VCaP (cell line): ENCODE data around the gene ARID3C.

Experiments used
- H3K27ac ChIP-seq: fragments of 450-650 bp; 2 replicates; pipeline ENCODE4 v1.5.1; 2017
- TF ChIP-seq, protein P1 (sequence below): fragments of 450-650 bp; conservative IDR thresholded peaks from 2 replicates; pipeline ENCODE4 v1.5.1; 2017; ENCODE audit warnings: mild to moderate bottlenecking, moderate library complexity

Gene ARID3C

DNA sequence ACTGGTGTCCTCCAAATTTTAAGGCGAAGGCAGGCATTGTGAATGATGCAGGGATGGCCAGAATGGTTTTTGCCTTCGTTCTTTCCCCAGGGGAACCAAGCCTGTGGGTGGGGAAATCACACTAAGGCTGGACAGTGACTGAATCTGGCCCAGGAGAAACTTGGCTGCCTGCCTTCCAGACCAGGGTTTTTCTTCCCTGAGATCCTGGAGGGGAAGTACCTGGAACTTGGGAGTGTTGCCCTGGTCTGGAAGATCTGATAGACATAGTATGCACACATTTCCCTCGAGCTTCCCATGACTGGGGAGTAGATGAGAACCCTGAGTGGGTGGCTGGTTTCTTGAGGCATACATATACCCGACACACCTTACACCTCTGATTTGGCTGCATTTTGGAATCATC, 22.5 kb upstream of the ARID3C start:
- H3K27ac ChIP-seq = peak overlapping the region; percentile 76

DNA sequence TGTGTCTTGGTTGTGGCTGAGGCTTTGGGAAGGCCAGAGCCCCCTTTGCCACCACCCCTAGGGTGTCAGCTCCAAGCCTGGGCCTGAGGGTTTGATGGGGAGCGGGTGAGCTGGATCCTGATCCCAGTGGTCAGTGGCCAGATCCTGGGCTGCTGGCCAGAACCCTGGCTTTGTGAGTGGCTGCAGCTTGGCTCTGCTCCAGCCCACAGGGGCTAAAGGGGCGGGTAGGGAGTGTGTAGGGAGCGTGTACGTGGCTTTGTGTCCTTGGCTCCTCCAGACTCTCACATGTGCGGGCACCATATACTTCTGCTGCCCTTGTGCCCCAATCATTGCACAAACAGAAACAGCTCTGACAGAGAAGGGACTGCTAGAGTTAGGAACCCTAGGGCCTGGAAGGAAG, 21.9 kb upstream of the ARID3C start:
- TF ChIP-seq, protein P1, sequence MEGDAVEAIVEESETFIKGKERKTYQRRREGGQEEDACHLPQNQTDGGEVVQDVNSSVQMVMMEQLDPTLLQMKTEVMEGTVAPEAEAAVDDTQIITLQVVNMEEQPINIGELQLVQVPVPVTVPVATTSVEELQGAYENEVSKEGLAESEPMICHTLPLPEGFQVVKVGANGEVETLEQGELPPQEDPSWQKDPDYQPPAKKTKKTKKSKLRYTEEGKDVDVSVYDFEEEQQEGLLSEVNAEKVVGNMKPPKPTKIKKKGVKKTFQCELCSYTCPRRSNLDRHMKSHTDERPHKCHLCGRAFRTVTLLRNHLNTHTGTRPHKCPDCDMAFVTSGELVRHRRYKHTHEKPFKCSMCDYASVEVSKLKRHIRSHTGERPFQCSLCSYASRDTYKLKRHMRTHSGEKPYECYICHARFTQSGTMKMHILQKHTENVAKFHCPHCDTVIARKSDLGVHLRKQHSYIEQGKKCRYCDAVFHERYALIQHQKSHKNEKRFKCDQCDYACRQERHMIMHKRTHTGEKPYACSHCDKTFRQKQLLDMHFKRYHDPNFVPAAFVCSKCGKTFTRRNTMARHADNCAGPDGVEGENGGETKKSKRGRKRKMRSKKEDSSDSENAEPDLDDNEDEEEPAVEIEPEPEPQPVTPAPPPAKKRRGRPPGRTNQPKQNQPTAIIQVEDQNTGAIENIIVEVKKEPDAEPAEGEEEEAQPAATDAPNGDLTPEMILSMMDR = no peak
- H3K27ac ChIP-seq = peak overlapping the region; percentile 76

More for the DNA sequence above, 22.5 kb upstream of the ARID3C start:
- TF ChIP-seq, protein P1 = no peak

DNA sequence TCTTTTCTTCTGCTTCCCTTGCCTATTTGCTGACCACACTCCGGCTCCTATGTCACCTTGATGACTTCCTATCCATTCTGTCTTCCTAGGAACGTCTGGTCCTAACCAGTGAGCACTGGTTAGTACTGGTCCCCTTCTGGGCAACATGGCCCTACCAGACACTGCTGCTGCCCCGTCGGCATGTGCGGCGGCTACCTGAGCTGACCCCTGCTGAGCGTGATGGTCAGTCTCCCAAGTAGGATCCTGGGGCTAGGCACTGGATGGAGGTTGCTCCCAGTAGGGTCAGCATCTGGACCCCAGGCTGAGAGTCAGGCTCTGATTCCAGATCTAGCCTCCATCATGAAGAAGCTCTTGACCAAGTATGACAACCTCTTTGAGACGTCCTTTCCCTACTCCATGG, 19.8 kb upstream of the ARID3C start:
- peak overlapping the region; percentile 95; the same call in 1 of the 2 replicates for H3K27ac ChIP-seq
- TF ChIP-seq, protein P1 = no peak

DNA sequence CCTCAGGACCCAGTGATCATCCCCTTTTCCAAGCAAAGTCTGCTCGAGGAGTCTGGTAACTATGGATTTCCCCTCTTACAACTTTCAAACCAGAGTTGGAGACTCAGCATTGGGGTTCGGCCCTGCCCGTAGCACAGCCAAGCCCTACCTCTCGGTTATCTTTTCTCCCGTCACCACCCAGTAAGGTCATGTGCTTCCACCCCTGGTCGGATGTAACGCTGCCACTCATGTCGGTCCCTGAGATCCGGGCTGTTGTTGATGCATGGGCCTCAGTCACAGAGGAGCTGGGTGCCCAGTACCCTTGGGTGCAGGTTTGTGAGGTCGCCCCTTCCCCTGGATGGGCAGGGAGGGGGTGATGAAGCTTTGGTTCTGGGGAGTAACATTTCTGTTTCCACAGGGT, 18.8 kb upstream of the ARID3C start:
- TF ChIP-seq, protein P1 = no peak
- peak overlapping the region; percentile 95 for H3K27ac ChIP-seq

DNA sequence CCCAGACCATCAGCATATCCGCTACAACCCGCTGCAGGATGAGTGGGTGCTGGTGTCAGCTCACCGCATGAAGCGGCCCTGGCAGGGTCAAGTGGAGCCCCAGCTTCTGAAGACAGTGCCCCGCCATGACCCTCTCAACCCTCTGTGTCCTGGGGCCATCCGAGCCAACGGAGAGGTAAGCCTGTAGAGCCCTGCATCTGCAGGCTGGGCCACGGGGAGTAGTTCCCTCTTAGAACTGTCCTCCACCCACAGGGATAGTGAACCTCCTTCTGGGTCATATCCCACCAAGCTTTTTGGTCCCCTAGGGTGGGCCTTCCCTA, 18.2 kb upstream of the ARID3C start:
- H3K27ac ChIP-seq = peak overlapping the region; percentile 95
- TF ChIP-seq, protein P1 = peak; percentile 3; the same call in 1 of the 2 replicates

DNA sequence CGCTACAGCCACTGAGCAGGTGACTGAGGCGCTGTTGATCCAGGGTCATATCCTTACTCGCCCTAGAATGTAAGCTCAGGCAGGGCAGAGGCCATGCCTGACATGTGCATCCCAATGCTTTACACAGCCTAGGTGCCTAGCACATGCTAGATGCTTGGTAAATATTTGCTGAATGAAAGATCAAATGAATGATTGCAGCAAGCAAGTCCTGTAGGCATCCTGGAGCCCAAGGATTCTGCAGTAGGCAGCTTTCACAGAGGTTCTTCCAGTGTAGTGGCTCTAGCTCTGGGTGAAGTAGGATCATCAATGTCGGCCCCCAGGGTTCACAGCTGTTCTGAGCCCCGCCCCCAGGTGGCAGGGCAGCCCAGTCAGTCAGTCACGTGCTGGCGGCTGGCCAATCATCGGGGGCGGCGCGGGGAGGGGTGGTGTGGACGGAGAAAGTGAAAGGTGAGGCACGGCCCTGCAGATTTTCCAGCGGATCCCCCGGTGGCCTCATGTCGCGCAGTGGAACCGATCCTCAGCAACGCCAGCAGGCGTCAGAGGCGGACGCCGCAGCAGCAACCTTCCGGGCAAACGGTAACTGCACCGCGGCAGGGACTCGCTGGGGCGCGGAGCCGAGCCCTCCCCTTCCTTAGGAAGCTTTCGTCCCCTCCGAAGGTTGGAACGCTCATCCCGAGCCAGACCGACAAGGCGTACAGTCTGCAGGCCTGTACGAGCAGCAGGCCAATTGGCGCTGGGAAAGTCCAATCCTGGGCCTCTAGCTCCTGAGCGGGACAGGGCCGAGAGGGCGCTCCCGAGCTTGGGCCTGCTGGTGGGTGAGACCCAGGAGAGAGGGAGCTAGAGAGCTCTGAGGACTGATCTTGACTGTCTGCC, 17.6 kb upstream of the ARID3C start, which contains the start of gene GALT:
Gene GALT, plus strand, starts transcription at position 465 of the 873 bp plus-strand sequence. Its CDS starts 30 bp downstream, at position 495.
- TF ChIP-seq, protein P1 = peak; percentile 64
- peak within 1 kb of the TSS; percentile 95 for H3K27ac ChIP-seq

DNA sequence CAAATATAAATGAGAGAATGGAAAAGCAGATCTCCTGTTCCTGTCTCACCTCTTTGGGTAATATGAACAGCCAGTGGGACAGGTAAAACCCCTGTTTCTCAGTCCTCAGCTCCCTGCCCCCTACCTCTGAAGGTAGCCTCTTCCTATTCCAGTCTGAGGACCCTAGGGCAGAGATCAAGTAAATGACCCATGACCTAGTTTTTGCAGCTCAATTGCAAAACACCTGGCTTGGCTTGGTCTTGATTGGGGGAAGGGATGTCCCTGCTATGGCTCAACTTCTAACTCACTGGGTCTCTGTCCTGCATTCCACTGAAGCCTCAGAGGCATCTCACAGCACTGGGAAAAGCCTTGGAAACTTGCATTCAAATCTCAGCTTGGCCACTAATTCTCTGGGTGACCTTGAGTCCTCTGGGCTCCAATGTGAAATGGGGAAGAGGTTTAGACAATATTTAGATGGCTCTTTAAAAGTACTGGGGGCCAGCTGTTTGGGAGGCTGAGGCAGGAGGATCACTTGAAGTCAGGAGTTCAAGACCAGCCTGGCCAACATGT, 16.0 kb upstream of the ARID3C start:
- TF ChIP-seq, protein P1 = no peak
- no peak overlapping the region for H3K27ac ChIP-seq
